ENCODE measurements around the gene ARHGAP11B.

- TF ChIP-seq POLR2AphosphoS5 (IDR thresholded peaks at IDR 0.05; ENCODE audit: low read depth, low read length) (no peak), PAX5 (IDR thresholded peaks at IDR 0.05; ENCODE audit: insufficient read depth, low read length, severe bottlenecking) (no peak), POLR2A (IDR thresholded peaks at IDR 0.05; ENCODE audit: low read depth, low read length) (no peak)
Measured at GRCh38 chr15:30670056-30670455, 44.1 kb downstream of the ARHGAP11B start.
